IMR-90 (cell line): ENCODE data around the gene IL17C. TPM values are rescaled to one million over a fixed set of nuclear protein-coding genes. Genes with fewer than 3 reads are reported as not detected.
A peak's percentile ranks its signal among the peaks of the same experiment; 100 is the strongest.

ENCODE experiments used
- ATAC-seq: fragments of 200-7000 bp; cut with Tn5 transposase; 2 replicates; pipeline ENCODE4 v1.9.1; 2020; ENCODE audit warnings: low read depth, mild to moderate bottlenecking, moderate library complexity
- BruUV-seq: library from RNA; stranded (reverse); fragments of 400-500 nt; replicated peaks from 2 replicates; lab custom pipeline; 2021; lab: Mats Ljungman, UMichigan
- CTCF ChIA-PET: fragments of 300-600 bp; formaldehyde crosslinking; extraction: SDS; loops from one replicate; lab custom pipeline; 2021; ENCODE audit warnings: antibody characterized with exemption; lab: Yijun Ruan, JAX
- POLR2A ChIA-PET: fragments of 300-600 bp; sonication (Branson Sonifier 250); formaldehyde crosslinking; loops from one replicate; lab custom pipeline; 2022; ENCODE audit warnings: antibody characterized with exemption; ENCODE audit not compliant: unreplicated experiment; lab: Charles Lee
- DNase-seq: peaks from one replicate; pipeline ENCODE4 v3.0.0; 2013
- H2AFZ ChIP-seq: replicated peaks from 2 replicates; pipeline ENCODE3; 2013; ENCODE audit warnings: low read length, mild to moderate bottlenecking; ENCODE audit not compliant: poor library complexity
- H2AK5ac ChIP-seq: 2 replicates; pipeline ENCODE4 v1.6.1; 2013; ENCODE audit warnings: low read depth, low read length, inconsistent platforms
- H2AK9ac ChIP-seq: replicated peaks from 2 replicates; pipeline ENCODE3; 2013; ENCODE audit warnings: mild to moderate bottlenecking, low read depth, low read length, moderate library complexity; ENCODE audit not compliant: poor library complexity
- H2BK120ac ChIP-seq: 2 replicates; pipeline ENCODE4 v1.6.1; 2013; ENCODE audit warnings: low read depth, low read length, inconsistent platforms
- H2BK15ac ChIP-seq: 3 replicates; pipeline ENCODE4 v1.6.1; 2013; ENCODE audit warnings: low read depth, low read length, inconsistent platforms
- H2BK20ac ChIP-seq: 2 replicates; pipeline ENCODE4 v1.6.1; 2013; ENCODE audit warnings: low read depth, mild to moderate bottlenecking, inconsistent platforms, low read length, moderate library complexity
- H2BK5ac ChIP-seq: 2 replicates; pipeline ENCODE4 v1.6.1; 2013; ENCODE audit warnings: mild to moderate bottlenecking, low read depth, low read length, inconsistent platforms; ENCODE audit not compliant: poor library complexity, severe bottlenecking
- H3K14ac ChIP-seq: replicated peaks from 2 replicates; pipeline ENCODE4 v1.6.1; 2013; ENCODE audit warnings: low read depth, low read length, inconsistent platforms
- H3K18ac ChIP-seq: 2 replicates; pipeline ENCODE4 v1.6.1; 2013; ENCODE audit warnings: low read depth, low read length, control low read depth
- H3K23ac ChIP-seq: 2 replicates; pipeline ENCODE4 v1.6.1; 2013; ENCODE audit warnings: low read depth, low read length, inconsistent platforms
- H3K27ac ChIP-seq: 2 replicates; pipeline ENCODE4 v1.5.1; 2013; ENCODE audit warnings: mild to moderate bottlenecking, control low read depth, low read length; ENCODE audit not compliant: insufficient read depth
- H3K27me3 ChIP-seq: 2 replicates; pipeline ENCODE4 v1.6.1; 2013; ENCODE audit warnings: low read length; ENCODE audit not compliant: control insufficient read depth, insufficient read depth
- H3K36me3 ChIP-seq: 2 replicates; pipeline ENCODE4 v1.6.1; 2013; ENCODE audit warnings: low read length, mixed read lengths; ENCODE audit not compliant: control insufficient read depth, insufficient read depth
- H3K4ac ChIP-seq: 2 replicates; pipeline ENCODE4 v1.6.1; 2013; ENCODE audit warnings: low read depth, low read length, inconsistent platforms
- H3K4me1 ChIP-seq: 2 replicates; pipeline ENCODE4 v1.6.1; 2013; ENCODE audit warnings: low read length, mixed read lengths; ENCODE audit not compliant: control insufficient read depth, insufficient read depth
- H3K4me2 ChIP-seq: 2 replicates; pipeline ENCODE4 v1.6.1; 2013; ENCODE audit warnings: low read depth, mild to moderate bottlenecking, control low read depth, low read length, moderate library complexity
- H3K4me3 ChIP-seq: 2 replicates; pipeline ENCODE4 v1.5.1; 2013; ENCODE audit warnings: low read depth, mild to moderate bottlenecking, control low read depth, low read length, moderate library complexity; ENCODE audit not compliant: insufficient read depth
- H3K56ac ChIP-seq: 2 replicates; pipeline ENCODE4 v1.6.1; 2013; ENCODE audit warnings: low read length, inconsistent platforms; ENCODE audit not compliant: insufficient read depth; ENCODE audit errors: extremely low read depth
- H3K79me1 ChIP-seq, 2 experiments: 2 replicates each; pipeline ENCODE4 v1.6.1; 2013; ENCODE audit warnings: low read length in 2 of 2, inconsistent platforms in 1 of 2, low read depth in 1 of 2
- H3K9ac ChIP-seq: 2 replicates; pipeline ENCODE4 v1.6.1; 2013; ENCODE audit warnings: low read depth, low read length, control low read depth
- H3K9me1 ChIP-seq: 2 replicates; pipeline ENCODE4 v1.6.1; 2013; ENCODE audit warnings: low read length, inconsistent platforms; ENCODE audit not compliant: insufficient read depth
- H3K9me3 ChIP-seq: 2 replicates; pipeline ENCODE4 v1.6.1; 2013; ENCODE audit warnings: low read length; ENCODE audit not compliant: control insufficient read depth, insufficient read depth
- H4K20me1 ChIP-seq: 2 replicates; pipeline ENCODE4 v1.6.1; 2013; ENCODE audit warnings: low read length, inconsistent platforms; ENCODE audit not compliant: insufficient read depth
- H4K5ac ChIP-seq: 2 replicates; pipeline ENCODE4 v1.6.1; 2013; ENCODE audit warnings: mild to moderate bottlenecking, low read depth, low read length, control low read depth
- H4K8ac ChIP-seq, 2 experiments: 2 replicates each; pipeline ENCODE4 v1.6.1; 2013; ENCODE audit warnings: low read depth in 2 of 2, low read length in 2 of 2, control low read depth in 1 of 2, inconsistent platforms in 1 of 2
- H4K91ac ChIP-seq: 2 replicates; pipeline ENCODE4 v1.6.1; 2013; ENCODE audit warnings: low read depth, low read length, inconsistent platforms; ENCODE audit not compliant: insufficient read depth
- CEBPB ChIP-seq: IDR thresholded peaks from 2 replicates; pipeline ENCODE4 v1.6.1; 2012; ENCODE audit warnings: low read depth, low read length, improper control_type of control experiment
- ELK1 ChIP-seq: fragments of 150-350 bp; IDR thresholded peaks from 2 replicates; pipeline ENCODE4 v1.6.1; 2016; ENCODE audit warnings: low read depth, mild to moderate bottlenecking, low read length, moderate library complexity, borderline replicate concordance
- MXI1 ChIP-seq: IDR thresholded peaks from 2 replicates; pipeline ENCODE4 v1.6.1; 2012; ENCODE audit warnings: low read depth, mild to moderate bottlenecking, low read length, moderate library complexity, borderline replicate concordance
- RCOR1 ChIP-seq: IDR thresholded peaks from 2 replicates; pipeline ENCODE4 v1.6.1; 2012; ENCODE audit warnings: mild to moderate bottlenecking, low read length, improper control_type of control experiment; ENCODE audit not compliant: insufficient replicate concordance
- SMC3 ChIP-seq: fragments of 150-350 bp; IDR thresholded peaks from 2 replicates; pipeline ENCODE4 v1.6.1; 2016; ENCODE audit warnings: low read depth, mild to moderate bottlenecking, antibody characterized with exemption, low read length, moderate library complexity
- WGBS, 2 experiments: methylation state at CpG; one replicate each; pipeline versions ENCODE4 v1.1.5 to v1.1.7; 2013; ENCODE audit warnings: missing lambda C conversion rate in 2 of 2; ENCODE audit not compliant: insufficient read length in 1 of 2; ENCODE audit errors: extremely low coverage in 2 of 2; 5-methylcytosine and 5-hydroxymethylcytosine counted together
- dilution Hi-C: fragments of 300-500 bp; cut with HindIII; formaldehyde crosslinking; loops from one replicate; pipeline ENCODE4 v1.14.3; 2018; ENCODE audit warnings: low sequenced_read_pairs; ENCODE audit not compliant: unreplicated experiment
- in situ Hi-C: fragments of 300-500 bp; cut with MboI; formaldehyde crosslinking; loops from 3 replicates; pipeline ENCODE4 v1.14.3; 2019; ENCODE audit warnings: low sequenced_read_pairs, inconsistent platforms, mixed read lengths
- intact Hi-C: fragments of 100-400 bp; cut with micrococcal nuclease; formaldehyde crosslinking; loops from 2 replicates; pipeline ENCODE4 v1.10.0; 2022
- polyA plus RNA-seq, 3 experiments: library from polyadenylated mRNA; depleted of rRNA; stranded (reverse); fragments of >200 nt; gene quantifications; 2 replicates each; pipeline ENCODE4 v1.2.3, GENCODE V29; 2012; ENCODE audit warnings: low replicate concordance in 1 of 3
- total RNA-seq: library from RNA; depleted of rRNA; stranded (reverse); fragments of >200 nt; gene quantifications from 2 replicates; pipeline ENCODE4 v1.2.3, GENCODE V29; 2012

IL17C gene
- total and polyA plus RNA-seq, 2 of the 4 experiments (the other 2 are of a cell fraction) = 0.09 TPM; not detected in 1

DNA sequence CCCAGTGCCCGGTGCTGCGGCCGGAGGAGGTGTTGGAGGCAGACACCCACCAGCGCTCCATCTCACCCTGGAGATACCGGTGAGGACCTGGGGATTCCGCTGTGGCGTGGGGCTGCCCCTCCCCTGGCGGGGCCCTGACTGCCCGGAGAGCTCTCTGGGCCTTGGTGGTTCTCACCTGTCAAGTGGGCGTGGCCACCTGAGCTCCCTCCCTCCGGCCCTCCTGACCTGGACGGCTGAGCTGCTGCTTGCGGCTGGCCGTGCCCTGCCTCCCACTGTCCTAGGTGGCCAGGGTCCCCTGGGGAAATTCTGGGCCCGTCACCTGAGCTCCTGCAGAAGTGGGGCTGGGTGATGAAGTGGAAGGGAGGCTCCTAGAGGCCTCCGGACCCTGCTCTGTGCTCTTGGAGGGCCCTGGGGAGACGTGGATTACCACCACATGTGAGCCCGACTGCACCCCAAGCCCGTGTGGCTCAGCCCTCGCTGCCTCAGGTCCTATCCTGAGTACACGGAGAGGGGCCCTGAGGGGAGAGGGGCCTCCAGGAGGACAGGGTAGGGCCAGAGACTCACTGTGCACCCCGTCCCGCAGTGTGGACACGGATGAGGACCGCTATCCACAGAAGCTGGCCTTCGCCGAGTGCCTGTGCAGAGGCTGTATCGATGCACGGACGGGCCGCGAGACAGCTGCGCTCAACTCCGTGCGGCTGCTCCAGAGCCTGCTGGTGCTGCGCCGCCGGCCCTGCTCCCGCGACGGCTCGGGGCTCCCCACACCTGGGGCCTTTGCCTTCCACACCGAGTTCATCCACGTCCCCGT, 1.1 kb downstream of the IL17C start:
- H4K8ac ChIP-seq = no peak overlapping the region
- H3K9me3 ChIP-seq = no peaks in the 10 kb centered on the region
- no peak overlapping the region for H2BK5ac ChIP-seq
- dilution Hi-C loops (no loop called here), intact Hi-C loops (no loop called here), in situ Hi-C loops (no loop called here)
- H3K4me2 ChIP-seq = no peak overlapping the region
- CTCF ChIA-PET = no interaction called here
- peaks cover 8% of the 10 kb centered on the region; the same call in 1 of the 2 replicates for H4K20me1 ChIP-seq
- no peak overlapping the region for H3K4ac ChIP-seq
- peak overlapping the region; percentile 51 for H2AFZ ChIP-seq
- H3K9me1 ChIP-seq = peaks cover 2% of the 10 kb centered on the region; the same call in 1 of the 2 replicates
- no peaks in the 10 kb centered on the region for H3K79me1 ChIP-seq
- H2AK5ac ChIP-seq = no peak overlapping the region
- H3K4me1 ChIP-seq = peaks cover 8% of the 10 kb centered on the region
- POLR2A ChIA-PET = no interaction called here
- H3K36me3 ChIP-seq = peaks cover 3% of the 10 kb centered on the region; the same call in 1 of the 2 replicates
- H4K5ac ChIP-seq = no peak overlapping the region
- no peak for DNase-seq
- no peak overlapping the region for H3K9ac ChIP-seq
- H3K23ac ChIP-seq = no peak overlapping the region
- H3K14ac ChIP-seq = no peak overlapping the region
- H3K27ac ChIP-seq = no peak overlapping the region
- BruUV-seq = no TSS peak
- no peak overlapping the region for H2AK9ac ChIP-seq
- WGBS, 2 experiments = 53% methylated on average over 34 of the region's 45 CpGs; no CpG with 5 or more reads in 1 of the 2 experiments
- H3K56ac ChIP-seq = no peak overlapping the region
- H3K27me3 ChIP-seq = peaks cover 27% of the 10 kb centered on the region
- no peak overlapping the region for H3K18ac ChIP-seq
- no peak for ATAC-seq
- no peak overlapping the region for H2BK20ac ChIP-seq
- TF ChIP-seq CEBPB (no peak), ELK1 (no peak), RCOR1 (no peak), SMC3 (no peak), MXI1 (no peak)
- no peak overlapping the region for H2BK15ac ChIP-seq
- no peak overlapping the region for H2BK120ac ChIP-seq
- H4K91ac ChIP-seq = no peak overlapping the region
- H3K4me3 ChIP-seq = no peak overlapping the region
